OCI-LY3 (cell line): Measurements from ENCODE around the gene RBBP4.

ENCODE experiments used
- EZH2phosphoT487 ChIP-seq: fragments of 200-600 bp; shearing (Covaris generic); IDR thresholded peaks from 2 replicates; pipeline ENCODE4 v1.6.1; 2018; ENCODE audit warnings: antibody characterized with exemption, mixed run types, low read depth
- TF ChIP-seq, protein P1 (sequence below): fragments of 200-600, 300-600 bp; sonication (generic); IDR thresholded peaks from 2 replicates; pipeline ENCODE4 v1.5.1; 2014; ENCODE audit warnings: antibody characterized with exemption, low read length, low read depth

DNA sequence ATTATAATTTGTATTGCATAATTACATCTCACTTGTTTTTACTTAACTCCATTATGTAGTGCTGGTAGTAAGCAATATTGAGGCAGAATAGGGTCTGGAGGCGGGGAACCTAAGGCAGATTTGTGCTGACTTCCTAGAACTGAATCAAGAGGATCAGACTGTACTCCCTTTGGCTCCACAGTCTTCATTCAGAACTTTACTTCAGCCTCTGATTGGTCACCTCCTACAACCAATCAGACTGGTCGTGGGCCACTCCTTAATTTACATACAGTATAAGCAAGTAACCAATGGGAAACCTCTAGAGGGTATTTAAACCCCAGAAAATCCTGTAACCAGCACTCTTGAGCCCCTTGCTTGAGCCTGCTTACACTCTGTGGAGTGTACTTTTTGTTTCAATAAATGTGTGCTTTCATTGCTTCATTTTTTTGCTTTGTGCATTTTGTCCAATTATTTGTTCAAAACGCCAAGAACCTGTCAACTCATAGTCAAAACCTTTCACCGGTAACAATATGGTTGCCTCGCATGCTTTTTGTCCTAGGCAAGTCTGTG is 32.3 kb upstream of the RBBP4 start:
- TF ChIP-seq, protein P1, sequence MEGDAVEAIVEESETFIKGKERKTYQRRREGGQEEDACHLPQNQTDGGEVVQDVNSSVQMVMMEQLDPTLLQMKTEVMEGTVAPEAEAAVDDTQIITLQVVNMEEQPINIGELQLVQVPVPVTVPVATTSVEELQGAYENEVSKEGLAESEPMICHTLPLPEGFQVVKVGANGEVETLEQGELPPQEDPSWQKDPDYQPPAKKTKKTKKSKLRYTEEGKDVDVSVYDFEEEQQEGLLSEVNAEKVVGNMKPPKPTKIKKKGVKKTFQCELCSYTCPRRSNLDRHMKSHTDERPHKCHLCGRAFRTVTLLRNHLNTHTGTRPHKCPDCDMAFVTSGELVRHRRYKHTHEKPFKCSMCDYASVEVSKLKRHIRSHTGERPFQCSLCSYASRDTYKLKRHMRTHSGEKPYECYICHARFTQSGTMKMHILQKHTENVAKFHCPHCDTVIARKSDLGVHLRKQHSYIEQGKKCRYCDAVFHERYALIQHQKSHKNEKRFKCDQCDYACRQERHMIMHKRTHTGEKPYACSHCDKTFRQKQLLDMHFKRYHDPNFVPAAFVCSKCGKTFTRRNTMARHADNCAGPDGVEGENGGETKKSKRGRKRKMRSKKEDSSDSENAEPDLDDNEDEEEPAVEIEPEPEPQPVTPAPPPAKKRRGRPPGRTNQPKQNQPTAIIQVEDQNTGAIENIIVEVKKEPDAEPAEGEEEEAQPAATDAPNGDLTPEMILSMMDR: no peak
- no peak for TF ChIP-seq EZH2phosphoT487
